ENCODE data around the gene MOSMO.
A peak's percentile ranks its signal among the peaks of the same experiment; 100 is the strongest.

Gene MOSMO

DNA sequence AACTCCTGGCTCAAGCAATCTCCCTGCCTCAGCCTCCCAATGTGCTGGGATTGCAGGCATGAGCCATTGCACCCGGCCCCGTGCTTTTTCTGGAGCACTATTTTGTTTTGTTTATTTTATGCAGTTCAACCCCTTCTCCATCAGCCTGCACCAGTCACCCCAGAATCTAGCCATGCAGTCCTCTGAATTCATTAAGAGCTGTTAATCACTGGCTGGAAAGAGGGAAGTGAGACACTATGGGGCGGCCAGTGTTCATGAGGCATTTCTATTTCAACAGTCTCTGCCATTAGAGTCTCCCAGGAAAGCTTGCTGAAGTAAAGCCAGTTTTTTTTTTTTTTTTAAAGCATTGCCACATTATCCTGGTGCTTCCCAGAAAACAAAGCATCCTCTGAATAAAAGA lies 86.1 kb downstream of the MOSMO start:
- no peaks in the 10 kb centered on the region for H3K9me3 ChIP-seq (ENCODE audit: insufficient read depth, low read length, severe bottlenecking)
- no peaks in the 10 kb centered on the region for H4K20me1 ChIP-seq (ENCODE audit: insufficient read depth, low read length)
- no peak overlapping the region for H3K27ac ChIP-seq (ENCODE audit: low read length)
- H3K9ac ChIP-seq (ENCODE audit: low read depth, low read length), result no peak overlapping the region
- no peak overlapping the region for H3K4me3 ChIP-seq (ENCODE audit: low read depth in 1 of 2, low read length in 2 of 2)
- ATAC-seq (ENCODE audit: insufficient read depth, low read depth), result no peak
- no peaks in the 10 kb centered on the region for H3K4me1 ChIP-seq (ENCODE audit: insufficient read depth, low read length)
- no peak for TF ChIP-seq EZH2 (IDR thresholded peaks at IDR 0.05; ENCODE audit: borderline replicate concordance, low read depth, low read length, severe bottlenecking)
- no peak for TF ChIP-seq CTCF (IDR thresholded peaks at IDR 0.05; ENCODE audit: borderline replicate concordance, extremely low read depth, low read length, poor library complexity, severe bottlenecking)
- H3K79me2 ChIP-seq (ENCODE audit: insufficient read depth, low read length), result no peaks in the 10 kb centered on the region
- peaks cover 12% of the 10 kb centered on the region for H3K27me3 ChIP-seq (ENCODE audit: insufficient read depth, low read length, poor library complexity)
- no peak overlapping the region for H3K4me2 ChIP-seq (ENCODE audit: insufficient read depth, low read length)
- DNase-seq, result no peak
- no peaks in the 10 kb centered on the region for H3K36me3 ChIP-seq (ENCODE audit: insufficient read depth, low read length)
- no peak overlapping the region for H2AFZ ChIP-seq (ENCODE audit: low read depth, low read length)

- Histone ChIP-seq H3K36me3 (ENCODE audit: insufficient read depth, low read length) (no peaks in the 10 kb centered on the region), H3K4me3 (ENCODE audit: low read depth in 1 of 2, low read length in 2 of 2) (no peak overlapping the region), H3K4me1 (ENCODE audit: insufficient read depth, low read length) (no peaks in the 10 kb centered on the region), H3K9me3 (ENCODE audit: insufficient read depth, low read length, severe bottlenecking) (no peaks in the 10 kb centered on the region), H4K20me1 (ENCODE audit: insufficient read depth, low read length) (no peaks in the 10 kb centered on the region), H3K27ac (ENCODE audit: low read length) (no peak overlapping the region), H3K79me2 (ENCODE audit: insufficient read depth, low read length) (no peaks in the 10 kb centered on the region), H2AFZ (ENCODE audit: low read depth, low read length) (no peak overlapping the region; the same call in 1 of the 2 replicates), H3K4me2 (ENCODE audit: insufficient read depth, low read length) (no peak overlapping the region), H3K9ac (ENCODE audit: low read depth, low read length) (no peak overlapping the region), H3K27me3 (ENCODE audit: insufficient read depth, low read length, poor library complexity) (peaks cover 12% of the 10 kb centered on the region)
- peak; percentile 23 for DNase-seq
- TF ChIP-seq CTCF (IDR thresholded peaks at IDR 0.05; ENCODE audit: borderline replicate concordance, extremely low read depth, low read length, poor library complexity, severe bottlenecking), result peak; percentile 83
- TF ChIP-seq EZH2 (IDR thresholded peaks at IDR 0.05; ENCODE audit: borderline replicate concordance, low read depth, low read length, severe bottlenecking), result no peak
- ATAC-seq (ENCODE audit: insufficient read depth, low read depth), result peak; percentile 89
Observed at GRCh38 chr16:22098405-22099255, 90.7 kb downstream of the MOSMO start.

GRCh38 chr16:22099256-22099975 lies 91.5 kb downstream of the MOSMO start:
- no peaks in the 10 kb centered on the region for H3K36me3 ChIP-seq (ENCODE audit: insufficient read depth, low read length)
- ATAC-seq (ENCODE audit: insufficient read depth, low read depth) (no peak), DNase-seq (no peak)
- no peak overlapping the region for H3K4me3 ChIP-seq (ENCODE audit: low read depth in 1 of 2, low read length in 2 of 2)
- peaks cover 12% of the 10 kb centered on the region for H3K27me3 ChIP-seq (ENCODE audit: insufficient read depth, low read length, poor library complexity)
- no peaks in the 10 kb centered on the region for H3K4me1 ChIP-seq (ENCODE audit: insufficient read depth, low read length)
- no peaks in the 10 kb centered on the region for H3K79me2 ChIP-seq (ENCODE audit: insufficient read depth, low read length)
- no peak overlapping the region for H3K9ac ChIP-seq (ENCODE audit: low read depth, low read length)
- no peak for TF ChIP-seq CTCF (IDR thresholded peaks at IDR 0.05; ENCODE audit: borderline replicate concordance, extremely low read depth, low read length, poor library complexity, severe bottlenecking)
- TF ChIP-seq EZH2 (IDR thresholded peaks at IDR 0.05; ENCODE audit: borderline replicate concordance, low read depth, low read length, severe bottlenecking), result no peak
- no peaks in the 10 kb centered on the region for H4K20me1 ChIP-seq (ENCODE audit: insufficient read depth, low read length)
- no peaks in the 10 kb centered on the region for H3K9me3 ChIP-seq (ENCODE audit: insufficient read depth, low read length, severe bottlenecking)
- no peak overlapping the region for H3K27ac ChIP-seq (ENCODE audit: low read length)
- no peak overlapping the region for H3K4me2 ChIP-seq (ENCODE audit: insufficient read depth, low read length)
- H2AFZ ChIP-seq (ENCODE audit: low read depth, low read length), result no peak overlapping the region

Data from DND-41 (cell line).